Measurements from ENCODE around the gene C17orf107.

Gene C17orf107

DNA sequence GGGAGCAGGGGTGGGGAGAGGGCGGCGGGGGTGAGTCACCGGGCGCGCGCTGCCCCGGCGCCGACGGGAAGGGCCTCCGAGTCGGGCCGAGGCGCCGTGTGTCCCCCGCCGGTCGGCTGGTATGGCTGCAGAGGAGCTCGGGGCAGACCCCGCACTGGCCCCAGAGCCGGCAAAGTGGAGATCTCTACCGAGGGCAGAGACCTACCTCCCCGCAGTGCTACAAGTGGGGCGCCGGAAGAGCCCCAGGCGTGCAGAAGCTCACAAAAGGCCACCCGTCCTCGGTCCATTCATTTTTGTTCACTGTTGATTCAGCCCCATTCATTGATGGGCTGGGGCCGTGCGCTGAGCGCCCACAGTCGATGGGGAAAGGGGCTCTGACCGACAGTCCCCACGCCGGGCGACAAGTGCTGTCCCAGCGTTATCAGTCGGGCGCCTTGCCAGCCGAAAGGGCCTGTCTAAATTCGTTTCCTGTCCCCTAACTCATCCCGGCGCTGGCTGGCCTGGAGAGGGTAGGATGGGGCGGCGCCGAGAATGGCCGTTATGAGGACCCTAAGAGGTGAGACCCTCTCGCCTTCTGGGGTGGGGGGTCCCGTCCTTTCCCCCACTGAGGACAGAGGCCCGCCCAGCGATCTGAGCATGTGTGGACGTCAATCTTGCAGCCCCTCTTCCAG, 50.9 kb downstream of the C17orf107 start:
- DNase-seq (ENCODE audit: low spot score): no peak

DNA sequence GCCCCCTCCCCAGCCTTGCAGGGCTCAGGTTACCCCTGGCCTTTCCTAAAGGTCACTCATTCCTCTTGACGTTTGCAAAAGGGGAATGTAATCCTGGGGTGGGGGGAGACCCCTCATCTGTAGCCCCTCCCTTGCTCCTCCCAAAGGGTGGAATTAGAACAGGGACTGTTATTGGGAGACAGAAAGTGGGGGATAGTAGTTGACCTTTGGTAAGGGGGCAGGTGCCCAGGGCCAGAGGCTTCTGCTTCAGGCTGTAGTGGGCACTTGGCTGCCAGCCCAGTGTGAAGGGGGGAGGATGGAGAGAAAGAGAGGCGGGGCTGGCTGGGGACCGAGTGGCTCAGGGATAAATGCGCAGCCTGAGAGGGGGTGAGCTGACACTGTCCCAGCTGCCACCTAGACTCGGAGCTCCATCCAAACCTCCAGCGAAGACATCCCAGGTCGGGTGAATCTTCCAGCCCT, 51.4 kb downstream of the C17orf107 start, which contains the start of gene ENO3:
Gene ENO3 (plus strand): TSS at position 374 of the 459 bp plus-strand sequence. CDS start 711 bp downstream, outside the sequence.
- DNase-seq (ENCODE audit: low spot score): no peak

DNA sequence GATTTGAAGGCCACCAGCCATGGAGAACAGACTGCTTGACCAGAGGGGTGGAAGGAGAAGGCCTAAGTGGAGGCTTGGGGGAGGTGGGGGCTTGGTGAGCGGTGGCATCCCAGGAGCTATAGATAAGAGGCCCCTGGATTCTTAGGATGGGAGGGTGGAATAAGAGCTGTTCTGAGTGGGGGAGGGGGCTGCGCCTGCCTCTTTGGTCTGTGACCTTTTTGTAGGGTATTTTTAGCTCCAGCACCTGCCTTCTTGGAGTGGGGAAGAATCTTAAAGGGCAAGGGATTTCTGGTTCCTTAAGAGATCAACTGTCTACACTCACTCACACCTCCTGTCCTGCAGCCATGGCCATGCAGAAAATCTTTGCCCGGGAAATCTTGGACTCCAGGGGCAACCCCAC, 52.1 kb downstream of the C17orf107 start:
- DNase-seq (ENCODE audit: low spot score): no peak
